ENCODE measurements around the gene PAM16.

Gene PAM16

GRCh38 chr16:4381935-4382794, 31.0 kb upstream of the PAM16 start:
- TF ChIP-seq CTCF (IDR thresholded peaks at IDR 0.05; ENCODE audit: borderline replicate concordance, insufficient read depth, low read depth, low read length): no peak
- no peak overlapping the region for H3K4me3 ChIP-seq (ENCODE audit: low read depth, low read length)

GRCh38 chr16:4381072-4381934, 30.2 kb upstream of the PAM16 start:
- no peak overlapping the region for H3K4me3 ChIP-seq (ENCODE audit: low read depth, low read length)
- TF ChIP-seq CTCF (IDR thresholded peaks at IDR 0.05; ENCODE audit: borderline replicate concordance, insufficient read depth, low read depth, low read length): no peak

- no peak for TF ChIP-seq CTCF (IDR thresholded peaks at IDR 0.05; ENCODE audit: borderline replicate concordance, insufficient read depth, low read depth, low read length)
- no peak overlapping the region for H3K4me3 ChIP-seq (ENCODE audit: low read depth, low read length)
Measured at GRCh38 chr16:4380119-4381063, 29.3 kb upstream of the PAM16 start.

GRCh38 chr16:4378999-4379690, 28.0 kb upstream of the PAM16 start:
- TF ChIP-seq CTCF (IDR thresholded peaks at IDR 0.05; ENCODE audit: borderline replicate concordance, insufficient read depth, low read depth, low read length): no peak
- H3K4me3 ChIP-seq (ENCODE audit: low read depth, low read length): no peak overlapping the region

- no peak for TF ChIP-seq CTCF (IDR thresholded peaks at IDR 0.05; ENCODE audit: borderline replicate concordance, insufficient read depth, low read depth, low read length)
- H3K4me3 ChIP-seq (ENCODE audit: low read depth, low read length): no peak overlapping the region
Measured at GRCh38 chr16:4378161-4378666, 27.1 kb upstream of the PAM16 start.

GRCh38 chr16:4377573-4378154, 26.5 kb upstream of the PAM16 start:
- no peak overlapping the region for H3K4me3 ChIP-seq (ENCODE audit: low read depth, low read length)
- no peak for TF ChIP-seq CTCF (IDR thresholded peaks at IDR 0.05; ENCODE audit: borderline replicate concordance, insufficient read depth, low read depth, low read length)
